Ishikawa (cell line): Measurements from ENCODE around the gene DSG1.

Source experiments
- CEBPB ChIP-seq: IDR thresholded peaks from 2 replicates; pipeline ENCODE4 v1.6.1; 2012
- CREB1 ChIP-seq: IDR thresholded peaks from 2 replicates; pipeline ENCODE4 v1.6.1; 2012; ENCODE audit warnings: low read depth
- EP300 ChIP-seq: IDR thresholded peaks from 2 replicates; pipeline ENCODE4 v1.6.1; 2012; ENCODE audit warnings: borderline replicate concordance
- MAX ChIP-seq: IDR thresholded peaks from 2 replicates; pipeline ENCODE4 v1.6.1; 2012
- NFIC ChIP-seq: IDR thresholded peaks from 2 replicates; pipeline ENCODE4 v1.6.1; 2012
- REST ChIP-seq: IDR thresholded peaks from 2 replicates; pipeline ENCODE4 v1.6.1; 2012; ENCODE audit warnings: low read depth, mild to moderate bottlenecking
- TAF1 ChIP-seq: IDR thresholded peaks from 2 replicates; pipeline ENCODE4 v1.6.1; 2012; ENCODE audit warnings: low read depth, mild to moderate bottlenecking
- TCF12 ChIP-seq: IDR thresholded peaks from 2 replicates; pipeline ENCODE4 v1.6.1; 2012; ENCODE audit warnings: low read depth
- TEAD4 ChIP-seq: IDR thresholded peaks from 2 replicates; pipeline ENCODE4 v1.6.1; 2012
- USF1 ChIP-seq: IDR thresholded peaks from 2 replicates; pipeline ENCODE4 v1.6.1; 2012
- YY1 ChIP-seq: IDR thresholded peaks from 2 replicates; pipeline ENCODE4 v1.6.1; 2012; ENCODE audit warnings: low read depth

Gene DSG1

DNA sequence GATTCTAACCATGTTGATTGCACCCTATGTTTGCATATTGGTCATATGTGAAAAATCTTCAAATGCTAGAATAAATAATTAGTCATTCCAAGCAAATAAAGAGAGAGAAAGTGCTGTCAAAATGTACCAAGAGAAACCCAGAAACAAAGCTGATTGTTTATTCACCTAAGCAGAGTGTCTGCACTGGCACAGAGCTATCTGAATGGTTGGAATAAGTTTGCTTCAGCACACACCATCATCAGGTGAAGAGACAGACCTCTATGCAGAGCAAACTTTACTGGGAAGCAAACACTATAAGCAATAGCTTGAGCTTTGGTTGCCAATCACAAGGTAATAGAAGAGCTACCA, 84.0 kb downstream of the DSG1 start:
- TF ChIP-seq CREB1 (no peak), USF1 (no peak), NFIC (no peak), TCF12 (no peak), YY1 (no peak), CEBPB (no peak), REST (no peak)

GRCh38 chr18:31403409-31403808, 85.4 kb downstream of the DSG1 start:
- no peak for TF ChIP-seq YY1
- TF ChIP-seq USF1, result no peak
- TF ChIP-seq TAF1, result no peak
- no peak for TF ChIP-seq EP300
- TF ChIP-seq TCF12, result no peak
- no peak for TF ChIP-seq CEBPB
- no peak for TF ChIP-seq REST
- TF ChIP-seq MAX, result no peak
- no peak for TF ChIP-seq CREB1
- no peak for TF ChIP-seq TEAD4
- no peak for TF ChIP-seq NFIC
